ENCODE measurements around the gene SNPH.
A peak's percentile ranks its signal among the peaks of the same experiment; 100 is the strongest.
"Not testable (repeated sequence)": the region's sequence is repeated elsewhere in the genome, so short reads cannot be mapped to it uniquely, and the experiment has no call there.

Gene SNPH, protein sequence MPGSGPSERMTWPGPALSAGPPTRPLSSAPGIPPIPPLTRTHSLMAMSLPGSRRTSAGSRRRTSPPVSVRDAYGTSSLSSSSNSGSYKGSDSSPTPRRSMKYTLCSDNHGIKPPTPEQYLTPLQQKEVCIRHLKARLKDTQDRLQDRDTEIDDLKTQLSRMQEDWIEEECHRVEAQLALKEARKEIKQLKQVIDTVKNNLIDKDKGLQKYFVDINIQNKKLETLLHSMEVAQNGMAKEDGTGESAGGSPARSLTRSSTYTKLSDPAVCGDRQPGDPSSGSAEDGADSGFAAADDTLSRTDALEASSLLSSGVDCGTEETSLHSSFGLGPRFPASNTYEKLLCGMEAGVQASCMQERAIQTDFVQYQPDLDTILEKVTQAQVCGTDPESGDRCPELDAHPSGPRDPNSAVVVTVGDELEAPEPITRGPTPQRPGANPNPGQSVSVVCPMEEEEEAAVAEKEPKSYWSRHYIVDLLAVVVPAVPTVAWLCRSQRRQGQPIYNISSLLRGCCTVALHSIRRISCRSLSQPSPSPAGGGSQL

DNA sequence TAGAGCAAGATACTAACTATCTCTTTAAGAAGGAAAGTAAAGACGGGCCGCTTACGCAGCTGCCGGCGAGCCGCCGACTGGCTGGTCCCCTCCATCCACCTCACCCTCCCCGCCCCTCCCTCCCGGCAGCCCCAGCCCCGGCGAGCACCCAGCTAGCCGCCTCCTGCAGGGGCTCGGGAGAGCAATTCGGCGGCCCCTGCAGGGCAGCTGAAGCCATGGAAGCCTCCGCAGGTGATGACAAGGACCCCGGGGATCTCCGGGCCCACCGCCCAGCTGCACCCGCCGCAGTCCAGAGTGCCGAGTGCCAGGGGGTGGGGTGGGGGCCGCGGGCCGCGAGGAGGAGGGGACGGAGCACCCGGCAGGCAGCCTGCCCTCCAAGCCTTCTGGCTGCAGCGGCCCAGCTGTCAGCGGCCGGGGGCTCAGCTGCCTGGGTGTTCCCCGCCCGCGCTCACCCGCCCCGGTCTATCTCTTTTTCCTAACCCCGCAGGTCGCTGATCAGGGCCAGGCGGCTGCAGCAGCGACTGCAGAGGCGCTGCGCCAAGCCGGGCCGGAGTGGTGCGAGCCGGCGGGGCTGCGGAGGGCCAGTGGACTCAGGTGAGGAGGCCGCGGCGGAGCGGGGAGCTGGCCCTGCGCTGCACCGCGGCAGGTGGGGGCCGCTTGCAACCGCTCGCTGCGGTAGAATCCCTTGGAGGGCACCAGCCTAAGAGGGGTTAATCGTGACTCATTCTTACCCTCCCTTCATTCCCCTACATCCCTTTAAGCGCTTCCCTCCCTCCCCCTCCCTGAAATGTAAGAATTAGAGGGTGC lies at the start of gene SNPH:
SNPH (plus strand) TSS at position 128 of the 807 bp plus-strand sequence. CDS start 29,946 bp downstream, outside the sequence.
- no peak for DNase-seq

DNA sequence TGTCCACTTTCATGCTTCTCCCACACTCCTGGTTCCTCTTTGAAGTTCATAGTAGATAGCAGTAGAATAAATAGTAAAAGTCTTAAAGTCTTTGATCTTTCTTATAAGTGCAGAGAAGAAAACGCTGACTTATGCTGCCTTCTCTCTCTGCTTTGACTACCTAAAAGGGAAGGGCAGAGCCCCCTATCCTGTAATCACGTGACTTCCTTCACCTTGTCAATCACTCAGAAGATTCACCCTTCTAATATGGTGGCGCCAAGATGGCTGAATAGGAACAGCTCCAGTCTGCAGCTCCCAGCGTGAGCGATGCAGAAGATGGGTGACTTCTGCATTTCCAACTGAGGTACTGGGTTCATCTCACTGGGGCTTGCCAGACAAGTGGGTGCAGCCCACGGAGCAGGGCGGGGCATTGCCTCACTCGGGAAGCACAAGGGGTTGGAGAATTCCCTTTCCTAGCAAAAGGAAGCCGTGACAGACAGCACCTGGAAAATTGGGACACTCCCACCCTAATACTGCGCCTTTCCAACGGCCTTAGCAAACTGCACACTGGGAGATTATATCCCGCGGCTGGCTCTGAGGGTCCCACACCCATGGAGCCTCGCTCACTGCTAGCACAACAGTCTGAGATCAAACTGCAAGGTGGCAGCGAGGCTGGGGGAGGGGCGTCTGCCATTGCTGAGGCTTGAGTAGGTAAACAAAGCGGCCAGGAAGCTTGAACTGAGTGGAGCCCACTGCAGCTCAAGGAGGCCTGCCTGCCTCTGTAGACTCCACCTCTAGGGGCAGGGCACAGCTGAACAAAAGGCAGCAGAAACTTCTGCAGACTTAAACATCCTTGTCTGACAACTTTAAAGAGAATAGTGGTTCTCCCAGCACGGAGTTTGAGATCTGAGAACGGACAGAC lies 49.3 kb upstream of the SNPH start:
- DNase-seq = not testable (repeated sequence)

DNA sequence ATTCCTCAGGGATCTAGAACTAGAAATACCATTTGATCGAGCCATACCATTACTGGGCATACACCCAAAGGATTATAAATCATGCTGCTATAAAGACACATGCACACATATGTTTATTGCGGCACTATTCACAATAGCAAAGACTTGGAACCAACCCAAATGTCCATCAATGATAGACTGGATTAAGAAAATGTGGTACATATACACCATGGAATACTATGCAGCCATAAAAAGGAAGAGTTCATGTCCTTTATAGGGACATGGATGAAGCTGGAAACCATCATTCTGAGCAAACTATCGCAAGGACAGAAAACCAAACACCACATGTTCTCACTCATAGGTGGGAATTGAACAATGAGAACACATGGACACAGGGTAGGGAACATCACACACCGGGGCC lies 43.3 kb upstream of the SNPH start:
- DNase-seq = not testable (repeated sequence)

DNA sequence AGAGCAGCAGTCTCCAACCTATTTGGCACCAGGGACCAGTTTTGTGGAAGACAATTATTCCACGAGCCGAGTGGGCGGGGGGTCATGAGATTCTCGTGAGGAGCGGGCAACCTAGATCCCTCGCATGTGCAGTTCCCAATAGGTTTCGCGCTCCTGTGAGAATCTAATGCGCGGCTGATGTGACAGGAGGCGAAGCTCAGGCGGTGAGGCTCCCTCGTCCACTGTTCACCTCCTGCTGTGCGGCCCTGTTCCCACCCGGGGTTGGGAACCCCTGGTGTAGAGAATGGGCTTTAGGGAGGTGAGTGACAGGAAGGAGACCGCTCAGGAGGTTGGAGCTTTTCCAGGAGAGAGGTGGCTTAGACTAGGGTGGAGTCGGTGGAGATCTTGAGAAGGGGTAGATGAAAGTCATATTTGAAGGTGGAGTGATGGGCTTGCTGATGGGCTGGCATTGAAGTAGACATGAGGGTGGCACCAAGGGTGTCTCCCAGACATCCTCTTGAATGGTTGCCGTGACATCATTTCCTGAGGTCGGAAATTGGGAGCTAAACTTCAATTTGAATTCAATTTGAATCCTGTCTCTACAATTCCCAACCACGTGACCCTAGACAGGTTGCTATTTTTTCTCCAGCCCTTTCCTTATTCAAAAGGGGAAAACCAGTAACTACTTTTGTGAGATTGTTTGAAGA lies 41.7 kb upstream of the SNPH start:
- no peak for DNase-seq

DNA sequence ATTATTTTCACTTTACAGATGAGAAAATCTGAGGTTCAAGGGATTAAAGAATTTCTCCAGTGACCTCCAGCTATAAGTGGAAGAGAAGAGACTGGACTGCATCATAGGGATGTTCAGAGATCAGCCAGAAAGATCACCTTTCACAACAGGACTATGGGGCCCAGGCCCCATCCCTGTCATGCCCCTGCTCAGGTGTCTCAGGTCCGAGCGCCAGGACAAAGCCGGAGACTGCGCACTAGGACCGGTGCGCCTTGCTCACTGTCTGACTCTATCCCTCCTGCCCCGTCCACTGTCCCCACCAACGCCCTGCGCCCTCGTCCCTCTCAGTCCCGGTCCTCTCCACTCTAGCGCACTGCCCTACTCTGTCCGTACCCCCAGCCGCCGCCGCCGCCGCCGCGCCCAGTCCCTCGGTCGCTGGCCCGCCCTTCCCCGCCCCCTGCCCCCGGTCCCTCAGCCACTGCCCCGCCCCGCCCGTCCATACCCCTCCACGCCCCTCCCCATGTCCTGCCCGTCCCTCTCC lies 40.8 kb upstream of the SNPH start:
- DNase-seq = no peak

DNA sequence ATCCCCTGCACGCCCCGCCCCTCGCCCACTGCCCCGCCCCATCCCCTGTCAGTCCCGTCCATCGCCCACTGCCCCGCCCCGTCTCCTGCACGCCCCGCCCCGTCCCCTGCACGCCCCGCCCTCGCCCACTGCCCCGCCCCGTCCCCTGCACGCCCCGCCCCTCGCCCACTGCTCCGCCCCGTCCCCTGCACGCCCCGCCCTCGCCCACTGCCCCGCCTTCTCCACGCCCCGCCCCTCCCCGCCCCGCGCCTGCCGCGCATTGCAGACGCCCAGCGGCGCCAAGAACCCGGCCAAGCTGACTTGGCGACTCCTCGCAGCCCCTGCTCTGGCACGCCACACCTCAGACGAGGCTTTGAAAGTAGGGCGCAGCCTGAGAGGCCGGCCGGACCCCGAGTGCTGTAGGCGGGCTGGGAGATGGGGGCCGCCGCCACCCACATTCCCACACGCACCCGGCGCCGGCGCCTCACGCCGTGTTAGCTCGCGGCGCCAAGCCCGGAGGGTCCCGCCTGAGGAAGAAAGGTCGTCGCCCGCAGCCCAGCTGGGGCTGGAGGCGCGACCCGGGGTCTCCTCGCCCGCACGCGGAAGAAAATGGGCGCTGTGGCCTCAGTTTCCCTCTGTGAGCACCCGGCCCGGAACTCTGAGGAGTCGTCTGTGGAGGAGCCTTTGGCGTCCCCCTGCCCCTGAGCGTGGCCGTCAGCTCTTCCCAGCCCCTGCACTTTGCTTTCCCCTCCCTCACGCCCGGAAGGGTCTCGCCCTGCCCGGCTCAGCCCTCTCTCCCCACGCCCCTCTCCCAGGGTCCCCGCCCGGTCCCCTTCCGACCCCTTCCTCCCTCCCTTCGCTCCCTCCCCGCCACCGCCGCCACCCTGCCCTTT lies 40.1 kb upstream of the SNPH start, which contains the start of gene RAD21L1:
RAD21L1 (plus strand) TSS at position 262 of the 872 bp plus-strand sequence. CDS start 2,410 bp downstream, outside the sequence.
- peak; percentile 52 for DNase-seq

DNA sequence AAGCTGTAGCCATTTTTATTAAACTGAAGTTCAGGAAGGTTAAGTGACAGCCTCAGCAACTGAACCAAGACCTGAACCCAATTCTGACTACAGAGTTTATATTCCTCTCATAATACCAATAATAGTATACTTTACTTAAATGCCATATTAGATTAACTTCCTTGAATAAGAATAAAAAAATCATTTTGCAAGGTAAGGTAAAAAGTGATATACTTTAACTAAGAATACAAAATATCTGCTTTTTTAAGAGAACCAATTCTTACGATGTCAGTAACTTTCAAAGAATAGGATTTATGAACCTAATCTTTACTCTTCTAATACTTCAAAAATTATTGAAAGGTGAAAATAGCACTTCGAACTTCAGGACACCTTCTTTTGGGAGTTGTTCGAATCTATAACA lies 36.6 kb upstream of the SNPH start:
- no peak for DNase-seq

DNA sequence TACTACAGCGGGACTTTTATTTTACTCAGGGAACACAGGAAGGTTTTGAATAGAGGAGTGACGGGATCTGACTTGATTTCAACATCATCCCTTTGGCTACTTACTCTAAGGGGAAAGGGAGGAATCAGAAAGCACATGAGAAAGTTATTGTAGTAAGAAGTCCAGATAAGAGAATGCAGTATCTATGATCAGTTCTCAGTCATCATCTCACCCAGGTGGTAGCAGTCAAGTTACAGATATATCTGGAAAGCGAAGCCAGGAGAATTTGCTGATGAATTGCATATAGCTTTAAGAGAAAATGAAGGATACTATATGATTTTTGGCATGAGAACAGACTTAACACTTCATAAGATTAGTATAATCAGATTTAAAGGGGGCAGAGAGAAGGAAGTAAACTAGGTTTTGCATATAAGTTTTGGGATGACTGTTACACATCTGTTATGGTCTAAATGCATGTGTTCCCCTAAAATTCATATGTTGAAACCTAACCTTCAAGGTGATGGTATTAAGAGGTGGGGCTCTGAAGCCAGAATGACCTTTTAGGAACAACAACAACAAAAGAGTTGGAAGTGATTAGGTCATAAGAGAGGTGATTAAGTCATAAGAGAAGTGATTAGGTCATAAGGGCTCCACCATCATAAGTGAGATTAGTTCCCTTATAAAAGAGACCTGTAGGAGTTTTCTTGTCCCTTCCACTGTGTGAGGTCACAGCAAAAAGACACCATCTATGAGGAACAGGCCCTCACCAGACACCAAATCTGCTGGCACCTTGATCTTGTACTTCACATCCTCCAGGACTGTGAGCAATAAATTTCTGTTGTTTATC lies 33.6 kb upstream of the SNPH start:
- no peak for DNase-seq

DNA sequence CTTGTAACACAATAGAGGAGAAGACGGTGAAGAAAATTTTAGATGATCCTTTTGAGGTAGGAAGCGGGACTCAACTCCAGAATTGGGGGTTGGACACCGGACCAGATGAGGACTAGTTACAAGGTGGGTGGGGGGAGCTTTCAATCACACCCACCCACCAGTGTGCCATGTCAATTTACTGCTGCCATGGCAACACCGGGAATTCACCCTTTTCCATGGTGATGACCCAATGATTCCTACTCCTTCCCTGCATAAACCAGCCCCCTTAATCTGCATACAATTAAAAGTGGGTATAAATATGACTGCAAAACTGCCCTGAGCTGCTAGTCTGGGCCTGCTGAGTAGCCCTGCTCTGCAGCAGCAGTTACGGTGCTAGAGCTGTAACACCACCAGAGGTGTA lies 25.5 kb upstream of the SNPH start:
- no peak for DNase-seq

DNA sequence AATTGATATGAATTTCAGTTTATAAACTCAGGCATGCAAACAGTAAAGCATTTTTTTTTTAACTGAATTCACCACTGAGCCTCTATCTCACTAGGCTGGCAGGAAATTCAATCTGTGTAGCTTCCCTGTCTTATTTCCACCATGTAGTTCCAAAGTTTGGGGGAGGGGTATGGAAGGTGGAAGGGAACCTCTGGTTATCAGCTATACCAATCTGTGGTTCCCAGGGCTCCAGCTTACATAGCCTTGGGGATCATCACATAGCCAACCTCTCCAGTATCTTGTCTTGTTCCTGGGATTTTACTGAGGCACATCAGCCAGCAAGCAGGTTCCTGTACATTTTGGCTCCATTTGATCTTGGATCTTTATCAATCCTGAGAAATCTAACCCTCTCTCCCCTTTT lies 24.6 kb upstream of the SNPH start:
- no peak for DNase-seq

DNA sequence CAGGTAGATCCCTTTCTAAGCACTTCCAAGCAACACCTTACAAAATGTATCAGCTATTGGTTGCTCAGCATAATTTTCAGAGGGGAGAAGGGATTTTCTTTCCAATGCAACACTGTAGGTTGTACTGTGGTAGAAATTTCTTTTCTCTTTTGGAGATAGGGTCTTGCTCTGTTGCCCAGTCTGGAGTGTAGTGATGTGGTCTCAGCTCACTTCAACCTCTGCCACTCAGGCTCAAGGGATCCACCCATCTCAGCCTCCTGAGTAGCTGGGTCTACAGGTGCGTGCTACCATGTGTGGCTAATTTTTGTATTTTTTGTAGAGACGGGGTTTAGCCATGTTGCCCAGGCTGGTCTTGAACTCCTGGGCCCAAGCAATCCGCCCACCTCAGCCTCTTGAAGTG lies 24.0 kb upstream of the SNPH start:
- no peak for DNase-seq

DNA sequence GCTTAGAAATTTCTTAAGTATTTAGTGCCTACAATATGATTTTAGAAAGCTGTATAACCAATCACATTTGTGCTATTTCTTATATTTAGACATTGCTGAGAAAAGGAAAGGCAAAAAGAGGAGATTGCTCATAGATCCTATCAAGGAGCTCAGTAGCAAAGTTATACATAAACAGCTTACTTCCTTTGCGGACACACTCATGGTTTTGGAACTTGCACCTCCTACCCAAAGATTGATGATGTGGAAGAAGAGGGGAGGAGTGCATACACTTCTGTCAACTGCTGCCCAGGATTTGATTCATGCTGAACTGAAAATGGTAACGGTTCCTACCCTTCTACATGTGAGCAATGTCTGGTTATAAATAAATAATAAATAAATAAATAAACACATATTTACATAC lies 23.6 kb upstream of the SNPH start:
- DNase-seq = no peak

DNA sequence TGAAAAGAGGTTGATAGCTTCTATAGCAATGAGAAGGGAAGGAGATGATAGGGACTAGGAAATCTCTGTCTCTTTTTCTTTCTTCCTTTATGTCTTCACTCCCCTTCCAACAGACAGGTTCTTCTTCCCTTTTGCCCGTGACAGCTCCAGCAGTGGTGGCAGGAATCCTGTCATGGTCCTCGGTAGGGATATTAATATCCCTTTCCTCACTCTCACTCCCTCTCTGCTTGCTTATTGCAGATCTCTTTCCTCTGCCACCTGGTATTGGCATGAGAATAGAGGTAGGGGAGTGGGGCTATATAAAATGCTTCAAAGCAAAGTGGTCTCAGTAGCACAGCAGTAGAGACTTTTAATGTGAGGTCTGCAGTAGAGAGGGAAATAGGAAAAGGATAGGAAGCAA lies 20.5 kb upstream of the SNPH start:
- DNase-seq = no peak

DNA sequence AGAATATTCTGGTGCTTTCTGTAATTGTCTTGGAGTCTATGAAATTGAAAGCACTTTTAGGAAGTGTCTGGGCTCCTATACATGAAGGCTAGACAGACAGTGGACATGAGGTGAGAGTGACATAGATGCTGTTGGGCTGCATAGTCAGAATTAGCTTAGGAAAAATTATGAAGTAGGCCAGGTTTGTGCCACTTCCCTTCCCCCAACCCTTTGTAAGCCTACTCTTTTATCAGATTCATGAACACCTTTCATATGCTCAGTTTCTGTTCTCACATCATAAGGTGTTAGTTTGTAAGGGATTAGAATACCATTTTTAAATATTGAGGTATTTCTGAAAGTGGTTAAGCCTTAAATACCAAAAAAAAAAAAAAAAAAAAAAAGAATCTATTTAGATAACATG lies 18.4 kb upstream of the SNPH start:
- DNase-seq = no peak

DNA sequence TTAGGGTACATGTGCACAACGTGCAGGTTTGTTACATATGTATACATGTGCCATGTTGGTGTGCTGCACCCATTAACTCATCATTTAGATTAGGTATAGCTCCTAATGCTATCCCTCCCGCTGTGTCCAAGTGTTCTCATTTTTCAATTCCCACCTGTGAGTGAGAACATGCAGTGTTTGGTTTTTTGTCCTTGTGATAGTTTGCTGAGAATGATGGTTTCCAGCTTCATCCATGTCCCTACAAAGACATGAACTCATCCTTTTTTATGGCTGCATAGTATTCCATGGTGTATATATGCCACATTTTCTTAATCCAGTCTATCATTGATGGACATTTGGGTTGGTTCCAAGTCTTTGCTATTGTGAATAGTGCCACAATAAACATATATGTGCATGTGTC lies 15.8 kb upstream of the SNPH start:
- DNase-seq = not testable (repeated sequence)

DNA sequence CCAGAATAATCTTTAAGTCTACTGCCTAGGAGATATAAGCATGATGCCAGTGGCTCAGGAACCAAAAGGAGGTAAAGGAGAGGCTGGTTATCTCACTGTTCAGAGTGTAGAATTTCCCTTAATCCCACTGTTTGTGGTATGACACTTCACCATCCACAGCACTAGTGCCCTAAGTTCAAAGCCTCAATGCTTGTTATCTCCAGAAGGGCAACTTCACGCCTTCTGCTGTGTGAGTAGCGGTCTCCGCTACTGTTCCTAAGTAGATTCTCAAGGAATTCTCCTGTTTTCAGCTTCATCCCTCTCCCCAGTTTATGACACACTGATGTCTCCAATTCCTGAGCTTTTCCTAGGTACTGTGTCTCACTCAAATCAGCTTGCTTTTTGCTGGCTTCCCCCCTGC lies 13.7 kb upstream of the SNPH start:
- no peak for DNase-seq

DNA sequence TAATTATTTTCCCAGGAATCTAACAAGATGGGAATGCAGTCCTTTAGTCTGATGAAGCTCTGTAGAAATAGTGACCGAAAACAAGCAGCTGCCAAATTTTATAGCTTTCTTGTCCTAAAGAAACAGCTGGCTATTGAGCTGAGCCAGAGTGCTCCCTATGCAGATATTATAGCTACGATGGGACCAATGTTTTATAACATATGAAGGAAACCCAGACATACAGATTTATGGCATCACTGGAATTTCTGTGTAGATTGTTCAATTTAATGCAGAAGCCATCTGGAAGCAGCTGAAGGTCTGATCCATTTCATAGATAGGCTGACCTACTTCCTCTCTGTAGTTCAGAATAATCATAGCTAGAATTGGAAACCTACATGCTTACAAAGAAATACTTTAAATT lies 11.8 kb upstream of the SNPH start:
- no peak for DNase-seq

DNA sequence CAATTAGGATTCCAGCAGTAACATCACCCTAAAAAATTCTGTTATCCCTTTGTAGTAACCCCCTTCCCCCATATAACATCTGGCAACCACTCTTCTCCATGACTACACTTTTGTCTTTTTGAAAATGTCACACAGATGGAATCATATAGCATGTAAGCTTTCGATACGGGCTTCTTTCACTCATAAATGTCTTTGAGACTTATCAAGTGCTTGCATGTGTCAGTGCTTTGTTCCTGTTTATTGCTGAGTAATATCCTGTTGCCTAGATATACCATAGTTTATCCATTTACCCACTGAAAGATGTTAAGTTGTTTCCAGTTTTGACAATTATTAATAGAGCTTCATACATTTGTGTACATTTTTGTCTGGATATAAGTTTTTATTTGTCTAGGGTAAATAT lies 10.4 kb upstream of the SNPH start:
- DNase-seq = no peak

DNA sequence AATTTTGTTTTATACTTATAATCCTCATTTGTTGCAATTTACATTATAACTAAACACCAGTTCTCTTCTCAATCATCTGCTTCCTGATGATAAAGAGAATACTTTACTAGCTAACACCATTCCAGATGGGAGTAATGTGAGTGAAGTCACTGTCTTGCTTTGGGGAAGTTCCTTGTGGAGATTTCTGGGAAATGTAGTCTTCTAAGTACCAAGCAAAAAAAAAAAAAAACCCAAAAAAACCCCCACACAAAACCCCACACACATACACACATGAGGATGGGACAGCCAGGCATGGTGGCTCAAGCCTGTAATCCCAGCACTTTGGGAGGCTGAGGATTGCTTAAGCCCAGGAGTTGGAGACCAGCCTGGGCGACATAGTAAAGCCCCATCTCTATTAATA lies 2.2 kb upstream of the SNPH start:
- DNase-seq = no peak

DNA sequence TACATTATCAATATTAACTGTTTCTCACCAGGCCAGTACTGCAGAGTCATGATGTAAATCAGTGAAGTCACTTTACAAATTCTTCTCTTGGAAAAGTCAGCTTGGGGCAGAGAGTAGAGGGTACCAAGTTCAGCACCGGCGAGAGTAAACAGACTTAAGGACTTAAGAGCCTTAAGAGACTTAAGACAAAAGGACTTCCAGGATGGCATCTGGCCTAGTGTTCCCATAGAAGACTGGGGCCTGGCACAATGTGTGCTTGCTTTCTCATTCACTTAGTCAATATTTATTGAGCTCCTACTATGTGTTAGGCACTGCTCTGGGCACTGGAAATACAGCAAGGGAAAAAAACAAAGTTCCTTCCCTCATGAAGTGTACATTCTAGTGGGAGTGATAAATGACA lies 1.4 kb upstream of the SNPH start:
- DNase-seq = no peak

Data from GOT3 (cell line).